ENCODE results near the gene ITIH4. TPM values are rescaled to one million over a fixed set of nuclear protein-coding genes. Genes with fewer than 3 reads are reported as not detected.

The ITIH4 gene
- total and polyA plus RNA-seq, 2 of the 13 experiments (the other 11 are each of a cell fraction or from before 2014, with no cell fraction given) = 2.7 to 5.3 TPM

DNA sequence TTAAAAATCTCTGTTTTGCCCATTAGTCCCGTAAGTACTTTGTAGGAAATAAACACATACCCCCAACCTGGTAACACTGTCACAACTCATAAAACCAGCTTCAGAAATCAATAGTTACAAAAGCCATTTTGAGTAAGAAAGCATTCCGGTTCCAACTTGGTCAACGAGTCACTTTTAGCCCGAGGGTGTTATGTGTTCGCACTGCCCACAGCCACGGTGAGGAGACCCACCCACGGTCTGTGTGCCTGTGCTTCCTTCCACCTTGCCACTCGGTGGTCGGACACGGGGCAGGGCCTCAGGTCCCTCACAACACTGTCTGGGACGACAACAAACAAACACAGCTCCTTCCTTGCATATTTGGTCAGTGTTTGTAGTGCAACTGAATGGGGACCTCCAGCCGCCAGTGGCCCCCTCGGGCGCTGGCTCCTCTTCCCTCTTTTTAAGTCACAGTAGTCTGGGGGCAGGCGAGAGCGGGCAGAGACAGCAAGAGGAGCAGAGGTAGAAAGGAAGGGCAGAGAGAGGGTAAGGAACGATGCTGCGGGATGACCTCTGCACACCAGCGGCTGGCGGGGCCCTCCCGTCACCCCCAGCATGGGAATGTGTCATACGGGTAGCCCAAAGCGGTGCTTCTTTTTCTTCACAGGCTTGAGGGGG is 9.5 kb upstream of the ITIH4 start:
- in situ Hi-C loops (cut with HindIII; ENCODE audit: extremely low pct_ligation_motif_present, low pct_unique_long_range_greater_than_20kb) = no loop called here
- Histone ChIP-seq H3K4me1 (ENCODE audit: insufficient read depth, low read length) (peaks cover 22% of the 10 kb centered on the region), H3K9ac (ENCODE audit: insufficient read depth, low read depth, low read length) (no peak overlapping the region), H3K79me2 (ENCODE audit: insufficient read depth, low read length) (no peaks in the 10 kb centered on the region), H3K27ac (ENCODE audit: extremely low read length, insufficient read depth, low read length) (no peak overlapping the region), H3K4me3 (replicated peaks in 1 of 3; ENCODE audit: insufficient read depth in 1 of 3, low read depth in 2 of 3, low read length in 3 of 3) (no peak overlapping the region), H2AFZ (ENCODE audit: low read length) (no peak overlapping the region), H4K20me1 (ENCODE audit: insufficient read depth, low read length) (no peaks in the 10 kb centered on the region), H3K4me2 (ENCODE audit: low read depth, low read length) (no peak overlapping the region), H3K9me3 (ENCODE audit: low read length) (no peaks in the 10 kb centered on the region), H3K36me3 (replicated peaks in 1 of 2; ENCODE audit: control insufficient read depth in 1 of 2, insufficient read depth in 2 of 2, low read length in 2 of 2) (no peaks in the 10 kb centered on the region), H3K27me3 (ENCODE audit: control insufficient read depth in 1 of 2, insufficient read depth in 2 of 2, low read length in 2 of 2) (no peaks in the 10 kb centered on the region)
- BruUV-seq (replicated peaks) = no TSS peak
- FAIRE-seq (no peak), ATAC-seq (no peak), DNase-seq (ENCODE audit: low spot score) (no peak)
- TF ChIP-seq ZNF773 (CRISPR knock-in tag; IDR thresholded peaks at IDR 0.05; ENCODE audit: borderline replicate concordance) (no peak), CAMTA2 (CRISPR knock-in tag; IDR thresholded peaks at IDR 0.05; ENCODE audit: borderline replicate concordance) (no peak), ZBTB8A (CRISPR knock-in tag; IDR thresholded peaks at IDR 0.05; ENCODE audit: borderline replicate concordance, low read depth) (no peak), ZNF790 (CRISPR knock-in tag; IDR thresholded peaks at IDR 0.05; ENCODE audit: borderline replicate concordance) (no peak), ZNF550 (CRISPR knock-in tag; IDR thresholded peaks at IDR 0.05; ENCODE audit: borderline replicate concordance) (no peak)
- TF ChIP-seq, protein P1, sequence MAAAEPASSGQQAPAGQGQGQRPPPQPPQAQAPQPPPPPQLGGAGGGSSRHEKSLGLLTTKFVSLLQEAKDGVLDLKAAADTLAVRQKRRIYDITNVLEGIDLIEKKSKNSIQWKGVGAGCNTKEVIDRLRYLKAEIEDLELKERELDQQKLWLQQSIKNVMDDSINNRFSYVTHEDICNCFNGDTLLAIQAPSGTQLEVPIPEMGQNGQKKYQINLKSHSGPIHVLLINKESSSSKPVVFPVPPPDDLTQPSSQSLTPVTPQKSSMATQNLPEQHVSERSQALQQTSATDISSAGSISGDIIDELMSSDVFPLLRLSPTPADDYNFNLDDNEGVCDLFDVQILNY (CRISPR knock-in tag; conservative IDR thresholded peaks at IDR 0.05) = no peak
- ChIA-PET POLR2A (no interaction called here), CTCF (ENCODE audit: low intra/inter-chr PET ratio, low total read pairs) (no interaction called here)
- intact Hi-C loops (cut with micrococcal nuclease; ENCODE audit: unreplicated experiment) = no loop called here
- WGBS (ENCODE audit: low lambda C conversion rate) = 90% methylated on average over 22 of the region's 23 CpGs

DNA sequence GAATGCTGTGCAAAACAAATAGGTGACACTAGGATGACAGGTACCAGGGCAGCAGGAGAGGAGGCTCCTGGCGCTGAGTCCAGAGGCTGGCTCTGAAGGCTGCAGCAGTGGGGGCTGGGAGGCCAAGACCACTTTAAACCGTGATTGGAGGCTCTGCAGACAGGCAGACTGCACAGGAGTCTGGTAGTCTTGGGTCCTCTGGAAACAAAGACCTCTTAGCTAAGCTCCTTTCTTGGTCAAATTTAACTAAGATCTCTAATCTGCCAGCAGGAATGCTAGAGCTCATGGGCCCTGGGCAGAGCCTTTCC is 8.8 kb upstream of the ITIH4 start:
- CTCF ChIA-PET (ENCODE audit: low intra/inter-chr PET ratio, low total read pairs) = no interaction called here
- Histone ChIP-seq H3K4me3 (replicated peaks in 1 of 3; ENCODE audit: insufficient read depth in 1 of 3, low read depth in 2 of 3, low read length in 3 of 3) (no peak overlapping the region), H3K79me2 (ENCODE audit: insufficient read depth, low read length) (no peaks in the 10 kb centered on the region), H3K36me3 (replicated peaks in 1 of 2; ENCODE audit: control insufficient read depth in 1 of 2, insufficient read depth in 2 of 2, low read length in 2 of 2) (no peaks in the 10 kb centered on the region), H3K9ac (ENCODE audit: insufficient read depth, low read depth, low read length) (no peak overlapping the region), H3K27ac (ENCODE audit: extremely low read length, insufficient read depth, low read length) (no peak overlapping the region), H3K27me3 (ENCODE audit: control insufficient read depth in 1 of 2, insufficient read depth in 2 of 2, low read length in 2 of 2) (no peaks in the 10 kb centered on the region), H3K4me2 (ENCODE audit: low read depth, low read length) (no peak overlapping the region), H4K20me1 (ENCODE audit: insufficient read depth, low read length) (no peaks in the 10 kb centered on the region), H3K9me3 (ENCODE audit: low read length) (no peaks in the 10 kb centered on the region), H2AFZ (ENCODE audit: low read length) (no peak overlapping the region), H3K4me1 (ENCODE audit: insufficient read depth, low read length) (peaks cover 22% of the 10 kb centered on the region)
- DNase-seq (ENCODE audit: low spot score) (no peak), FAIRE-seq (no peak), ATAC-seq (no peak)
- 100% methylated on average over 1 of the region's 2 CpGs for WGBS (ENCODE audit: low lambda C conversion rate)
- no TSS peak for BruUV-seq (replicated peaks)
- in situ Hi-C loops (cut with HindIII; ENCODE audit: extremely low pct_ligation_motif_present, low pct_unique_long_range_greater_than_20kb) (no loop called here), intact Hi-C loops (cut with micrococcal nuclease; ENCODE audit: unreplicated experiment) (no loop called here)
- POLR2A ChIA-PET = no interaction called here
- TF ChIP-seq MLXIP (CRISPR knock-in tag; IDR thresholded peaks at IDR 0.05; ENCODE audit: borderline replicate concordance) = no peak
- no peak for TF ChIP-seq ZMYM4 (CRISPR knock-in tag; IDR thresholded peaks at IDR 0.05)
- TF ChIP-seq SIX1 (CRISPR knock-in tag; IDR thresholded peaks at IDR 0.05; ENCODE audit: borderline replicate concordance) = no peak
- no peak for TF ChIP-seq TAF1 (CRISPR knock-in tag; IDR thresholded peaks at IDR 0.05)
- TF ChIP-seq CC2D1A (CRISPR knock-in tag; IDR thresholded peaks at IDR 0.05) = no peak
- TF ChIP-seq NR2C2 (CRISPR knock-in tag; IDR thresholded peaks at IDR 0.05; ENCODE audit: borderline replicate concordance) = no peak
- TF ChIP-seq ZNF816 (CRISPR knock-in tag; IDR thresholded peaks at IDR 0.05; ENCODE audit: borderline replicate concordance) = no peak

All from HepG2 (cell line).